Tibial nerve (tissue), 4 donors: ENCODE data around the gene IVD. TPM values are rescaled to one million over a fixed set of nuclear protein-coding genes. Genes with fewer than 3 reads are reported as not detected.
A peak's percentile ranks its signal among the peaks of the same experiment; 100 is the strongest.

Source experiments
- DNase-seq, 2 donors: peaks; one replicate each; pipeline ENCODE4 v3.0.0-alpha.2; 2019; ENCODE audit warnings: low spot score in 2 of 2
- H3K27ac ChIP-seq, 4 donors: fragments of 200-600 bp; sonication (generic) in 3 of 4; one replicate each; pipeline ENCODE4 v1.5.1; 2017 to 2019; ENCODE audit warnings: mild to moderate bottlenecking in 1 of 4
- H3K27me3 ChIP-seq, 2 donors: fragments of 200-600 bp; sonication (generic) in 1 of 2; one replicate each; pipeline versions ENCODE4 v1.5.1 to v1.6.0; 2017 to 2019
- H3K36me3 ChIP-seq, 3 donors: fragments of 200-600 bp; sonication (generic); one replicate each; pipeline ENCODE4 v1.5.1; 2018 to 2019
- H3K4me1 ChIP-seq, 4 donors: fragments of 200-600 bp; sonication (generic) in 3 of 4; one replicate each; pipeline ENCODE4 v1.5.1; 2017 to 2019
- H3K4me3 ChIP-seq, 4 donors: fragments of 200-600 bp; sonication (generic) in 3 of 4; one replicate each; pipeline ENCODE4 v1.5.1; 2017 to 2019; ENCODE audit warnings: mild to moderate bottlenecking in 1 of 4, moderate library complexity in 1 of 4
- H3K9me3 ChIP-seq, 4 donors: fragments of 200-600 bp; sonication (generic) in 3 of 4; one replicate each; pipeline ENCODE4 v1.5.1; 2017 to 2019
- CTCF ChIP-seq, 5 experiments: fragments of 200-600 bp in 3 of 5; fragments of 450-650 bp in 2 of 5; sonication (generic) in 3 of 5; IDR thresholded peaks; one replicate each; pipeline ENCODE4 v1.5.1; 2016 to 2019; ENCODE audit warnings: antibody characterized with exemption in 5 of 5, mild to moderate bottlenecking in 3 of 5, moderate library complexity in 2 of 5
- EP300 ChIP-seq, 2 donors: sonication (generic); formaldehyde crosslinking; IDR thresholded peaks; one replicate each; pipeline ENCODE4 v1.6.1; 2017; ENCODE audit warnings: antibody characterized with exemption in 2 of 2, mild to moderate bottlenecking in 1 of 2
- POLR2A ChIP-seq, 2 donors: fragments of 450-650 bp; IDR thresholded peaks; one replicate each; pipeline ENCODE4 v1.6.1; 2017; ENCODE audit warnings: antibody characterized with exemption in 2 of 2, mild to moderate bottlenecking in 2 of 2, moderate library complexity in 2 of 2
- WGBS, 2 donors: methylation state at CpG; one replicate each; pipeline ENCODE4 v1.1.5; 2018; 5-methylcytosine and 5-hydroxymethylcytosine counted together
- total RNA-seq, 4 donors: library from RNA; depleted of rRNA; stranded (reverse); fragments of >200 nt; gene quantifications; one replicate each; pipeline ENCODE4 v1.1.0, GENCODE V29; 2016

Gene IVD
- total RNA-seq, 4 donors from 2014 or later = 62.8 to 88.6 (median 76.7) TPM

- Histone ChIP-seq H3K4me1 (peaks cover 0 to 42% (median 24%) of the 10 kb centered on the region in 4 donors), H3K27ac (no peak overlapping the region), H3K4me3 (peak overlapping the region; percentile 17 to 41 (median 34)), H3K9me3 (no peaks in the 10 kb centered on the region), H3K27me3 (peaks cover 0 to 27% of the 10 kb centered on the region in 2 donors), H3K36me3 (peaks cover 0 to 5% (median 0%) of the 10 kb centered on the region in 3 donors)
- no peak for DNase-seq
- TF ChIP-seq EP300 (IDR thresholded peaks at IDR 0.05) (no peak), CTCF (IDR thresholded peaks at IDR 0.05) (no peak), POLR2A (IDR thresholded peaks at IDR 0.05) (no peak)
- WGBS, 2 donors = 0 to 4% methylated on average over 20 to 25 of the region's 39 CpGs
These were observed 30.7 kb downstream of the IVD start for GRCh38 chr15:40436116-40436891.

GRCh38 chr15:40436892-40437751 lies 31.5 kb downstream of the IVD start:
- Histone ChIP-seq H3K27ac (no peak overlapping the region), H3K4me1 (peaks cover 0 to 46% (median 25%) of the 10 kb centered on the region in 4 donors), H3K36me3 (peaks cover 0 to 5% (median 0%) of the 10 kb centered on the region in 3 donors), H3K27me3 (peaks cover 0 to 27% of the 10 kb centered on the region in 2 donors), H3K4me3 (peak overlapping the region in 3 of 4 donors; percentile 28 to 41 (median 39)), H3K9me3 (no peaks in the 10 kb centered on the region)
- no peak for DNase-seq
- 7 to 8% methylated on average over 15 to 17 of the region's 17 CpGs for WGBS, 2 donors
- no peak for TF ChIP-seq EP300 (IDR thresholded peaks at IDR 0.05)
- no peak for TF ChIP-seq POLR2A (IDR thresholded peaks at IDR 0.05)
- no peak for TF ChIP-seq CTCF (IDR thresholded peaks at IDR 0.05)

DNA sequence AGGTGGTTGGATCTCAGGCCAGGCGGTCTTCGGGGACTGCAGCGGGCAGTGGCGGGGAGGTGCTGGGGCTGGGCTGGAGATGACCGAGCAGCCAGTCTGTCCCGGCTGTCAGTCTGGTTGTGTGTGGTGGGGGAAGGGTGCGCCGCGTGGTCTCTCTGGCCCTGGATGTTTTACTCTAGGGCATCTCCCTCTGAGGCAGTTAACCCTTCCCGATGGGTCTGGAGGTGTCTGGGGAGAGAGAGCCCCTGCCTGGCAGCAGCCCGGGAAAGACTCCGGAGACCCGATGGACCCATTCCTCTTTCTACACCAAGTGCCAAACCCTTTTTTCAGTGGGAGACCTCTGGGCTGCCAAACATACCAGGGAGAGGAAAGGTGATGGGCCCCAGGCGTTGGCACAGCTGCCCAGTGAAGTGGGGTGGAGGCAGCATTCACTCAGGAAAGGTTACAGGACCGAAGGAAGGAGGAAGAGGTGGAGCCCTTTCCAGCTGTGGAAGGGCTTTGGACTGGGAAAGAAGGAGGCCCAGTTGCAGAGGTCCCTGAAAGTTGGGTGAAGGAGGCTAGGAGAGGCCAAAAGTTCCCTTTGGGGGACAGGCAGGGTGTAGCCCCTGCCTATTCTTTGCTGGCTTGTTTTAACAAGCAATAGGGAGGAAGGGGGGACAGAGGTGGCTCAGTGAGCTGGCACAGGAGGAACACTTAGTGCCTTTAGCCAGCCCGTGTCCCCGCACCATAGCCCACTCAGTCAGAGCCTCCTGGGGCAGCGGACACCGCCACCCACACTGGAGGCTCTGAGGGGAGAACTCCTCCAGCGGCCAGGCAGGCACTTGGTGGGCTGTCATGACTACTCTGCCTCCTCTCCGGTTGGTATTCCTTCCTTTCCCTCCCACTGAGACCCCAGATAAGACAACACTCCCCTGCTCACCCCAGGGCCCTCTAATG lies 32.4 kb downstream of the IVD start:
- no peak overlapping the region for H3K4me3 ChIP-seq
- H3K36me3 ChIP-seq = no peaks in the 10 kb centered on the region
- H3K27me3 ChIP-seq = peaks cover 0 to 27% of the 10 kb centered on the region in 2 donors
- no peaks in the 10 kb centered on the region for H3K9me3 ChIP-seq
- no peak for DNase-seq
- no peak for TF ChIP-seq POLR2A (IDR thresholded peaks at IDR 0.05)
- no peak for TF ChIP-seq EP300 (IDR thresholded peaks at IDR 0.05)
- TF ChIP-seq CTCF (IDR thresholded peaks at IDR 0.05) = no peak
- no peak overlapping the region for H3K27ac ChIP-seq
- 40 to 44% methylated on average over 18 to 21 of the region's 21 CpGs for WGBS, 2 donors
- peaks cover 0 to 55% (median 29%) of the 10 kb centered on the region in 4 donors for H3K4me1 ChIP-seq

DNA sequence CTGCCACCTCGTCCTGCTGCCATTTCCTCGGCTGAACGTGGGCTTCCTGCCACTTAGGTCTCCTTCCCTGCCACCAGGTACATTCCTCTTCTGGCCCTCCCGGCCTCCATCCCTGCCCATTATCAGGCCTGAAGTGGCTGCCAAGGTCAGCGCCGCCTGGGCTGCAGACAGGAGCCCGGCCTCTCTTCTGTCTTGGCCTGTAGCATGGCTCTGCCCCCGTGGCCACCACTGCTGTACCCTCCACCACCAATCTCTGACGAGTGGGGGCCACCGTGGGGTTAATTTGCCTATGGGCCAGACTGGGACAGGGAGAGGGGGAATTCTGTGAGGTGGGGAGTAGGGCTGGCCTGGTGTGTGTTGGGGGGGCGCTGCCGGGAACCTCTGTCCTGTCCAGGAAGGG lies 33.1 kb downstream of the IVD start:
- no peaks in the 10 kb centered on the region for H3K9me3 ChIP-seq
- H3K27me3 ChIP-seq = peaks cover 0 to 27% of the 10 kb centered on the region in 2 donors
- peaks cover 0 to 62% (median 33%) of the 10 kb centered on the region in 4 donors for H3K4me1 ChIP-seq
- no peak overlapping the region for H3K4me3 ChIP-seq
- 71% methylated on average over 12 of the region's 12 CpGs for WGBS, 2 donors
- H3K27ac ChIP-seq = no peak overlapping the region
- TF ChIP-seq EP300 (IDR thresholded peaks at IDR 0.05) = no peak
- TF ChIP-seq POLR2A (IDR thresholded peaks at IDR 0.05) = no peak
- TF ChIP-seq CTCF (IDR thresholded peaks at IDR 0.05) = no peak
- no peak for DNase-seq
- H3K36me3 ChIP-seq = no peaks in the 10 kb centered on the region
